ENCODE results near the gene C14orf93. TPM values are rescaled to one million over a fixed set of nuclear protein-coding genes. Genes with fewer than 3 reads are reported as not detected.
A peak's percentile ranks its signal among the peaks of the same experiment; 100 is the strongest.

C14orf93 gene
- total RNA-seq, 1 experiment from 2014 or later = 7.2 TPM

- H3K4me3 ChIP-seq (ENCODE audit: low read depth, low read length) = no peak overlapping the region
- POLR2A ChIA-PET = interaction anchor here (1.1 to 1.4 kb wide), 2 partner anchors 14 to 20 kb away, joined by 3 to 7 read pairs; no protein-coding TSS in a partner anchor
These were observed 22.7 kb downstream of the C14orf93 start for GRCh38 chr14:22987291-22987690.

GRCh38 chr14:22986508-22987054 lies 23.4 kb downstream of the C14orf93 start:
- CTCF ChIA-PET = interaction anchor here (0.6 to 3.6 kb wide), 37 partner anchors 9 to 416 kb away, joined by 3 to 102 read pairs (median 4); partner anchors contain the start of genes ACIN1, C14orf119, CDH24 and PRMT5
- Mint-ChIP-seq H3K9me3 (ENCODE audit: unreplicated experiment) (no peaks in the 10 kb centered on the region), H3K36me3 (ENCODE audit: insufficient read depth, unreplicated experiment) (no peaks in the 10 kb centered on the region), H3K27me3 (ENCODE audit: insufficient read depth, unreplicated experiment) (no peaks in the 10 kb centered on the region), H3K4me3 (ENCODE audit: unreplicated experiment) (no peak overlapping the region), H3K4me1 (ENCODE audit: low read depth, unreplicated experiment) (no peaks in the 10 kb centered on the region), H3K27ac (ENCODE audit: unreplicated experiment) (no peak overlapping the region)
- H3K36me3 ChIP-seq (ENCODE audit: control insufficient read depth, insufficient read depth, low read length) = no peaks in the 10 kb centered on the region
- no peak overlapping the region for H3K4me3 ChIP-seq (ENCODE audit: low read depth, low read length)
- intact Hi-C loops (cut with micrococcal nuclease; ENCODE audit: unreplicated experiment) = loop anchor here (1.0 kb wide), 1 partner anchor 72 kb away; no protein-coding TSS in a partner anchor
- BruUV-seq (replicated peaks) = no TSS peak
- DNase-seq = peak; percentile 86 to 87
- peak; percentile 80 to 91 for TF ChIP-seq CTCF (IDR thresholded peaks at IDR 0.05; ENCODE audit: insufficient read depth in 1 of 2, low read depth in 1 of 2, low read length in 1 of 2, severe bottlenecking in 1 of 2, unreplicated experiment in 1 of 2)
- no peaks in the 10 kb centered on the region for H3K27me3 ChIP-seq (replicated peaks; ENCODE audit: control insufficient read depth, insufficient read depth, low read length)
- POLR2A ChIA-PET = interaction anchor here (0.6 to 1.5 kb wide), 7 partner anchors 9 to 333 kb away, joined by 3 to 14 read pairs (median 6); partner anchors contain the start of gene HAUS4
- no peaks in the 10 kb centered on the region for H3K9me3 ChIP-seq
- H3K4me1 ChIP-seq = peaks cover 11% of the 10 kb centered on the region

More at GRCh38 chr14:22987291-22987690, 22.7 kb downstream of the C14orf93 start:
- Histone ChIP-seq H3K36me3 (ENCODE audit: control insufficient read depth, insufficient read depth, low read length) (no peaks in the 10 kb centered on the region), H3K4me1 (peaks cover 11% of the 10 kb centered on the region), H3K27me3 (replicated peaks; ENCODE audit: control insufficient read depth, insufficient read depth, low read length) (no peaks in the 10 kb centered on the region), H3K9me3 (no peaks in the 10 kb centered on the region)
- H3K27ac Mint-ChIP-seq (ENCODE audit: unreplicated experiment) = no peak overlapping the region
- DNase-seq = no peak
- intact Hi-C loops (cut with micrococcal nuclease; ENCODE audit: unreplicated experiment) = no loop called here
- no TSS peak for BruUV-seq (replicated peaks)
- H3K36me3 Mint-ChIP-seq (ENCODE audit: insufficient read depth, unreplicated experiment) = no peaks in the 10 kb centered on the region
- no peaks in the 10 kb centered on the region for H3K9me3 Mint-ChIP-seq (ENCODE audit: unreplicated experiment)
- CTCF ChIA-PET = interaction anchor here (0.8 to 3.6 kb wide), 14 partner anchors 9 to 108 kb away, joined by 3 to 102 read pairs (median 20); partner anchors contain the start of genes ACIN1, C14orf119 and CDH24
- H3K4me1 Mint-ChIP-seq (ENCODE audit: low read depth, unreplicated experiment) = no peaks in the 10 kb centered on the region
- H3K4me3 Mint-ChIP-seq (ENCODE audit: unreplicated experiment) = no peak overlapping the region
- TF ChIP-seq CTCF (IDR thresholded peaks at IDR 0.05; ENCODE audit: insufficient read depth in 1 of 2, low read depth in 1 of 2, low read length in 1 of 2, severe bottlenecking in 1 of 2, unreplicated experiment in 1 of 2) = no peak
- no peaks in the 10 kb centered on the region for H3K27me3 Mint-ChIP-seq (ENCODE audit: insufficient read depth, unreplicated experiment)

- intact Hi-C loops (cut with micrococcal nuclease; ENCODE audit: unreplicated experiment) = loop anchor here (1.0 kb wide), 1 partner anchor 72 kb away; no protein-coding TSS in a partner anchor
- H3K4me3 ChIP-seq (ENCODE audit: low read depth, low read length) = no peak overlapping the region
- ChIA-PET POLR2A (interaction anchor here (0.6 to 1.5 kb wide), 6 partner anchors 9 to 333 kb away, joined by 3 to 14 read pairs (median 6); partner anchors contain the start of gene HAUS4), CTCF (interaction anchor here (0.6 to 3.6 kb wide), 34 partner anchors 9 to 416 kb away, joined by 3 to 102 read pairs (median 5); partner anchors contain the start of genes ACIN1, C14orf119, CDH24 and PRMT5)
- H3K9me3 ChIP-seq = no peaks in the 10 kb centered on the region
- Mint-ChIP-seq H3K4me1 (ENCODE audit: low read depth, unreplicated experiment) (no peaks in the 10 kb centered on the region), H3K36me3 (ENCODE audit: insufficient read depth, unreplicated experiment) (peaks cover 3% of the 10 kb centered on the region), H3K27ac (ENCODE audit: unreplicated experiment) (no peak overlapping the region), H3K4me3 (ENCODE audit: unreplicated experiment) (no peak overlapping the region), H3K27me3 (ENCODE audit: insufficient read depth, unreplicated experiment) (no peaks in the 10 kb centered on the region), H3K9me3 (ENCODE audit: unreplicated experiment) (no peaks in the 10 kb centered on the region)
- no peaks in the 10 kb centered on the region for H3K36me3 ChIP-seq (ENCODE audit: control insufficient read depth, insufficient read depth, low read length)
- H3K4me1 ChIP-seq = peaks cover 11% of the 10 kb centered on the region
- BruUV-seq (replicated peaks) = no TSS peak
- H3K27me3 ChIP-seq (replicated peaks; ENCODE audit: control insufficient read depth, insufficient read depth, low read length) = no peaks in the 10 kb centered on the region
- TF ChIP-seq CTCF (IDR thresholded peaks at IDR 0.05; ENCODE audit: insufficient read depth in 1 of 2, low read depth in 1 of 2, low read length in 1 of 2, severe bottlenecking in 1 of 2, unreplicated experiment in 1 of 2) = no peak
- DNase-seq = no peak
These were observed 23.9 kb downstream of the C14orf93 start for GRCh38 chr14:22985894-22986507.
